Retinal pigment epithelial cell (primary cell): ENCODE data around the gene SCN1B.

Source experiments
- DNase-seq: peaks from one replicate; pipeline ENCODE4 v3.0.0-alpha.2; 2010; ENCODE audit warnings: low read depth
- H3K4me3 ChIP-seq: 2 replicates; pipeline ENCODE4 v1.5.1; 2011; ENCODE audit warnings: mild to moderate bottlenecking, low read length, control low read depth, moderate library complexity
- TF ChIP-seq, protein P1 (sequence below): conservative IDR thresholded peaks from 2 replicates; pipeline ENCODE4 v1.5.1; 2011; ENCODE audit warnings: low read depth, low read length, control low read depth, inconsistent platforms

SCN1B gene

DNA sequence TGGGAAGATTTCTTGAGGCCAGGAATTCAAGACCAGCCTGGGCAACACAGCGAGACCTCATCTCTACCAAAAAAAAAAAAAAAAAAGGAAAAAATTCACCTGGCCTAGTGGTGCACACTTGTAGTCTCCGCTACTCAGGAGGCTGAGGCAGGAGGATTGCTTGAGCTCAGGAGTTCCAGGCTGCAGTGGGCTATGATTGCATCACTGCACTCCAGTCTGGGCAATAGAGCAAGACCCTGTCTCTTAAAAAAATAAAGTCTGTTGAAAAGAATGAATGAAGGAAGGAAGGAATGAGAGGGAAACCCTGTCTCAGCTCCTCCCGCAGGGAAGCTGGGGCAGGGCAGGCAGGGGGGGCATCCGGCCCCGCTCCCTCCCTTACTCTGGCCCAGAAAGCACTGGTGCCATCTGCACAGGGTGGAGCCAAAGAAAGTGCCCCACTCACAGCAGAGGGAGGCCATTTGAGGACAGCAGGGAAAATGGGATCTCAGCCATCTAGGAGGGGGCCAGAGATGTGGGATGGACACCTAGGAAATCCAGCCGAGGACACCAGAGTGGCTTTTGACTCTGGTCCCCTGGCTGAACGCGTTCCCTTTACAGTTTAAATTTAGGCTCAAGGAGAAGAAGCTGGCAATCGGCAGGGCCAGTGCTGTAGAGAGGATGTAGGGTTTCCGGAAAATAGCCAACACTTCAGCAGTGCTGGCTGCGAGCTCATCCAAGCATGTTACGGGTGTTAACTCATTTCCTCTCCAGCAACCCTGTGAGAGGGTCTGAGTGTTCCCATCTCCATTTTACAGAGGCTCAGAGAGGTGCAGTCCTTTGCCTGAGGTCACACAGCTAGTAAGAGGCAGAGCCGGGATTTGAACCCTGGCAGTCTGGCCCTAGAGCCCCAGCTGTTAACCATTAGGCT, 7.7 kb downstream of the SCN1B start:
- DNase-seq, result no peak
- H3K4me3 ChIP-seq, result no peak overlapping the region
- TF ChIP-seq, protein P1, sequence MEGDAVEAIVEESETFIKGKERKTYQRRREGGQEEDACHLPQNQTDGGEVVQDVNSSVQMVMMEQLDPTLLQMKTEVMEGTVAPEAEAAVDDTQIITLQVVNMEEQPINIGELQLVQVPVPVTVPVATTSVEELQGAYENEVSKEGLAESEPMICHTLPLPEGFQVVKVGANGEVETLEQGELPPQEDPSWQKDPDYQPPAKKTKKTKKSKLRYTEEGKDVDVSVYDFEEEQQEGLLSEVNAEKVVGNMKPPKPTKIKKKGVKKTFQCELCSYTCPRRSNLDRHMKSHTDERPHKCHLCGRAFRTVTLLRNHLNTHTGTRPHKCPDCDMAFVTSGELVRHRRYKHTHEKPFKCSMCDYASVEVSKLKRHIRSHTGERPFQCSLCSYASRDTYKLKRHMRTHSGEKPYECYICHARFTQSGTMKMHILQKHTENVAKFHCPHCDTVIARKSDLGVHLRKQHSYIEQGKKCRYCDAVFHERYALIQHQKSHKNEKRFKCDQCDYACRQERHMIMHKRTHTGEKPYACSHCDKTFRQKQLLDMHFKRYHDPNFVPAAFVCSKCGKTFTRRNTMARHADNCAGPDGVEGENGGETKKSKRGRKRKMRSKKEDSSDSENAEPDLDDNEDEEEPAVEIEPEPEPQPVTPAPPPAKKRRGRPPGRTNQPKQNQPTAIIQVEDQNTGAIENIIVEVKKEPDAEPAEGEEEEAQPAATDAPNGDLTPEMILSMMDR, result no peak

GRCh38 chr19:35038623-35039512, 8.6 kb downstream of the SCN1B start:
- no peak for DNase-seq
- no peak overlapping the region for H3K4me3 ChIP-seq
- TF ChIP-seq, protein P1, result no peak

- no peak overlapping the region for H3K4me3 ChIP-seq
- no peak for DNase-seq
- TF ChIP-seq, protein P1, result no peak
These were observed 9.9 kb downstream of the SCN1B start for GRCh38 chr19:35039881-35040825.

- TF ChIP-seq, protein P1, result no peak
- peak overlapping the region; percentile 3 for H3K4me3 ChIP-seq
- DNase-seq, result no peak
These were observed 10.7 kb downstream of the SCN1B start for GRCh38 chr19:35040826-35041547.

GRCh38 chr19:35041548-35042055, 11.3 kb downstream of the SCN1B start, which contains the start of gene HPN:
Gene HPN, plus strand, starts transcription at chr19:35041721. Its CDS starts 786 bp downstream, at chr19:35042507.
- H3K4me3 ChIP-seq, result peak within 1 kb of the TSS; percentile 3
- TF ChIP-seq, protein P1, result no peak
- DNase-seq, result no peak
